T-helper 1 cell (primary cell): ENCODE data around the gene NAP1L1.
A peak's percentile ranks its signal among the peaks of the same experiment; 100 is the strongest.
"Not testable (repeated sequence)": the region's sequence is repeated elsewhere in the genome, so short reads cannot be mapped to it uniquely, and the experiment has no call there.

Experiments used
- DNase-seq, 5 donors: peaks; one replicate each; pipeline ENCODE4 v3.0.0-alpha.2; 2012 to 2020

Gene NAP1L1

DNA sequence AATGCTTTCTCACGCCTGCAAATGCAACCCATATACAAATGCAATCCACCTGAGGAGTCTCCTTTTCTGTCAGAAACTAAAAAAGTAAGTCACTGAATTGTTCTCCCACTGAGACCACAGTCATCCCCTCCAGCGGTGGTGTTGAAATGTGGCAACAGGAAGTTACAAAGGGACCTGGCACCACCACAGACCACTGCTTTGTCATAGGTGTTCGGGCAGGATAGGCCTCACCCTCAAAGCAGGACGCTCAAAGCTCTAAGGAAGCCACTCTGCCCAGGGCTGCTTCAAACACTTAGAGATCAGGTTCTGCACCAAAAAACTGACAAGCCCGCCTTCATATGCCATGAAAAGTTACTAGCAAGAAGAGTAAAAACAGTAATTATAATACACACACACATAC, 64.2 kb downstream of the NAP1L1 start:
- DNase-seq: peak; percentile 33 to 95 (median 49)

DNA sequence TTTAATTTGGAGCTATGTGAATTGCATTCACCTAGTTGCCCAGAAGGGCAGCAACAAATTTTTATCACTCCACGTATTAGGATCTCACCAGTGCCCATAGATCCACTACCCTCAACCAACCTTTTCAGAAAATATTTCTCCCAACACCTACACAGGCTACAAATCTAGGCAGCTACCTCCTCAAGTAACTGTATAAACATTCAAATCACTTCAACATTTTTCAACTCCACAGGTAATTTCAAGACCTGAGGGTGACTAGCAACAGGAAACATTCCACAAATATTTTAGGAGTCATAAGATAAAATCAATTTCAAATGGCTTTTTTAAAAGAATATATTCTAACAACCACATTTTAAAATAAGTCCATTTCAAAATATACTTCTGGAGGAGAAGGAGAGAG, 65.8 kb downstream of the NAP1L1 start:
- no peak for DNase-seq

- no peak for DNase-seq
Observed at GRCh38 chr12:76018111-76018510, 66.4 kb downstream of the NAP1L1 start.

DNA sequence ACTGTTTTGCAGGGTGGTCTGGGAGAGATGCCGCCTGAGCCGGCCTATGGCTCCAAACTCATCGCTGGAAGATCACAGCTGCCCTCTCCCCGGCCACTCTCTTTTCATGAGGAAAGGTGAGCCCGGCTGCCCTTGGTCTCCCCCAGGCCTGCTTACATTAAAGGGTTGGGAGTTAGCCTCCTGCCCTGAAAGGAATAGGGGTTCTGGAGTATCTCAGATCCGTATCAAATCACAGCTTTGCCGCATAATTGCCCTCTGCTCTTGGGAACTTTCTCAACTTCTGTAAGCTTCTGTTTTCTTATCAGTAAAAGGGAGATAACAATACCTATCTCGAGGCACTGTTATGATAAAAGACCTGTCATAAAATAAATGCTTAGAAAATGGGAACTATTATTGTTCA, 70.5 kb downstream of the NAP1L1 start:
- DNase-seq: no peak

GRCh38 chr12:76013603-76014002, 70.9 kb downstream of the NAP1L1 start:
- no peak for DNase-seq

DNA sequence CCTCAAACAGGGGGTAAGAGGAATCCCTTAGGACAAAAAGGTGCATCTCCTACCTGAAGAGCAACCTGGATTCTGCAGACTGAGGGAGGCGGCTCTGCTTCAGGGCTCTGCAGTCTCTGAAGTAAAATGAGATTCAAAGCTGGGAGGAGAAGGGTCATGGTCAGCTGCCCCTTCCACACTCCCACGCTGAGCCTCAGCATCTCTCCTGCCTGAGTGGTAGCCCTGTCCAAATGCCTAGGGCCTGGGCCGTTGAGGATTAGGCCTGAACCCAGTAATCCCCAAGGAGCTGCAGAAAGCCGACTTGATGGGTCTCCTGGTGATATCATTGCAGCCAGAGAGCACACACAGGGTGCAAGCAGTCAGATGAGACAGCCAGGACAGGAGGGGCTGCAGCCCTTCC, 71.8 kb downstream of the NAP1L1 start:
- no peak for DNase-seq

GRCh38 chr12:76010732-76011458, 73.6 kb downstream of the NAP1L1 start:
- no peak for DNase-seq

GRCh38 chr12:76008428-76008827, 76.1 kb downstream of the NAP1L1 start:
- no peak for DNase-seq

DNA sequence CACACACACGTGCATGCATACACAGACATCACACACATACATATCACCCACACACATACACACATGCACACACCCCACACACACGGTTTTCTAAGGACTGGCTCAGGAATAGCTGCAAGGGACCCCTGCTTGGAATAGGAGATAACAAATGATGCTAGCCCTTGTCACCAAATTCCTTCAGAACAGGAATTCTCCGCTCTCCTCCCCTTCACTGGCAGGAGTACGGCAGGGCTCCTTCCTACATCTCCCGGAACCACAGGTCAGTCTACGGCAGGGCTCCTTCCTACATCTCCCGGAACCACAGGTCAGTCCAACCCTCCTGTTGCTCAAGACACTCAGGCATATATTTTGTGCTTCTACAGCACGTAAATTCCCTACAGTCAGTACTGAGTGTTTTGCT, 76.8 kb downstream of the NAP1L1 start:
- no peak for DNase-seq

DNA sequence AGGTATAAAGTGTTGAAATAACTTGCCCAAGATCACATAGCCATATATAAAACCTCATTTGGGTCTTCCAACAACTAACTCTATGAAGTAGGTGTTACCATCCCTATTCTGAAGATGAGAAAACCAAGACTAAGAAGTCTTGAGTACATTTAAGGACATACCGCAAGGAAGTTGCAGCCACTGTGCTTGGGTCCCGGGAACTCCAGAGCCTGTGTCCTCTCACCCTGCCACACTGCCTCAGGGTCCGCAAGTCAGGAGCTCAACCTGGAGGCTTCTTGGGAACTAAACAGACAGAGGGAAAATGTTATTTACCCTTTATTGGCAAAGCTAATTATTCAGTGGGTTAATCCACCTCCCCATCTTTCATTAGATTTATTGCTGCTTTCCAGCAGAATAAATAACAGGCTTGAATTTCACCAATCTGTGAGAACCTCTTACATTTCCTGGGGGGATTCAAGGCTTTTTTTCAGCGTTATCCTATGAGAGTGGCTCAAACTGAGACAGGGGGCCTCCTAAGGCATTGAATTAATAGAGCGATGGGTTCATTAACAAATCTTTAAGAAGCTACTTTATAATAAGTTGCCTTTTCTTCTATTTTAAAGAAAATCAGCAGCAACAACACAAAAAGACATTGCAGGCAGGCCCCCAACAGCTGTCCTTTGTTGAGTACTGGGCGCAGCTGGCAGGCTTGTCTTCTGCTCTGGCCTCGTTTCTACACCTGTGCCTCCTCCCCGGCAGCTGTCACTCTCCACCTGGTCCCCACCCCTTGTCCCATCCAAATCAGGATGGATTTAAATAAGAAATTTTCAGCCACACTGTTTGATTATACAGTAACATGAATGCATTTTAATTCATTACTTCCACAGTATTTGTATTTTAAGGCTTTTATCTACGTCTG, 78.2 kb downstream of the NAP1L1 start:
- no peak for DNase-seq

DNA sequence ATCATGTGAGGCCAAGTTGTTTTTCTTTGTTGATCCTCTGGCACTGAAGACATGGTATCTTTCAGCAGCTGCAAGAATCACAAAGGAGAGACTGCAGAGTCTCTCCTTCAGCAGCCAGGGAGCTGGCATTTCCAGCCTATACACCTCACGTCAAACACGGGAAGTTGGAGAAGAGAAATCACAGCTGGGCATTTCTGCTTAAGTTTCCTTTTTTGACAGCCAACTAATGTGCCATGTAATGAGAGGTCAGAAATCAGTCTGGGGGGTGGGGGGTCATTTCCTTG, 81.2 kb downstream of the NAP1L1 start:
- DNase-seq: no peak

GRCh38 chr12:76002598-76003354, 81.7 kb downstream of the NAP1L1 start:
- DNase-seq: no peak

- DNase-seq: no peak
Observed at GRCh38 chr12:75998292-75999063, 86.0 kb downstream of the NAP1L1 start.

GRCh38 chr12:75997658-75998057, 86.8 kb downstream of the NAP1L1 start:
- no peak for DNase-seq

DNA sequence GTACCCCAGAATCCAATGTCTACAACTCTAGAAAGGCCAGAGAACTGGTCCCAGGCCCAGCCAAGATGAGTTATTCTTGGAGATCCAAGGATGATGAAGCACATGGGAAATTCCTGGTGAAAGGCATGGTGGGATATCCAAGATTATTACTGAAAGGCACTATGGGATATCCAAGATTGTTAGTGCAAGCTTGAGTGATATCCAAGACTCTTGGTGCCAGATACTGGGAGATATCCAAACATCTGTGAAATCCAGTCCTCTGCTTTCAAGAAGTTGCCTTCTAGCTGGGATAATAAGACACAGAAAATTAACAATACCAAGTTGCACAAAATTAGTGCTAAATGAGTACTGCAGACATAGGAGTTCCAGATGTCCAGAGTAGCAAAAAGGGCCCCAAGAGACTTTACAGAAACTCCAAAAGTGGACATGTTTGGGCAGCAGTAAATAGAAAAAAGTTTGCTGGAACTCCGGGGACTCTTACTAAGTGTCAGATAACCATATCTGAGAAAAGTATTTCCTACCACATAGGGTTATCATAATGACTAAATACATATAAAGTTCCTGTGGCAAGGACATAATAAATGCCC, 87.5 kb downstream of the NAP1L1 start:
- DNase-seq: no peak

DNA sequence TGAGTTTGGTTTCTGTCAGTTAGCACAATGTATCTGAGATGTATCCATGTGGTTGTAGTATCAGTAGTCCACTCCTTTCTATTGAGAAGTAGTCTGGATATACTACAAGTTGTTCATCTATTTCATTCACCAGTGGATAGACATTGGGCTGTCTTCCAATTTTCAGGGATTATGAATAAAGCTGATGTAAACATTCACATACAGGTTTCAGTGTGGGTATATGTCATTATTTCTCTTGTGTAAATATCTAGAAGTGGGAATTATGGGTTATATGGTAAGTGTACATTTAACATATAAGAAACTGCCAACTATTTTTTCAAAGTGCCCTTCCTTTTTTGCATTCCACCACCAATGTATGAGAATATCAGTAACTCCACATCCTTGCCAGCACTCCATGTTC, 88.8 kb downstream of the NAP1L1 start:
- DNase-seq: no peak

DNA sequence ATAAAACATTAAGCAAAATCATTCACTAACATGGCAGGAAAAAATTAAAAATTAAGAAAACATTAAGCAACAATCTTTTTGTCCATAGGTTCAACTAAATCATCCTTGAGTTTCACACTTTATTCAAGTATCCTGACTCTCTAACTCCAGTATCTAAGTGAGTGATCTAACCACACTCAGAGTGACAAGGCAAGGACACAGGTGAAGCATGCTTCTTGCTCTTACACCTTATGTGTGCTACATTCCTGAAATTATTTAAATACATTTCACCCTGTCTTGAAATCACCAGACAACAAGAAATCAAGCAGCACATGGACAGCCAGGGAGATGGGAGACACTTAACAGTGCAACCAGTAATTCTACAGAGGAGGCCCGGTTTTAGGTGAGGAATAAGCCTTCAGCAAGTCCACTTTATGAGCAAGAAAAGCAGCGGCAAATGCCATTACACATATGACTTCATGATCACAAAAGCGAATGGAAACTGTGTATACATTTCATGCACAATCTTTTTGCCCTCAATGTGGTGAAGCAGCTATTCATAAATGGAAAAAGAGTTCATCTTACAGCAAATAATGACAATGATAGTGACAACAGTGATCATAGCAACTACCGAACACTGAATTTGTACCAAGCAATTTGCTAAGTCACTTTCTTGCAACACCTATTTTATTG, 90.3 kb downstream of the NAP1L1 start:
- peak in 1 of 5 donors; percentile 40 for DNase-seq

DNA sequence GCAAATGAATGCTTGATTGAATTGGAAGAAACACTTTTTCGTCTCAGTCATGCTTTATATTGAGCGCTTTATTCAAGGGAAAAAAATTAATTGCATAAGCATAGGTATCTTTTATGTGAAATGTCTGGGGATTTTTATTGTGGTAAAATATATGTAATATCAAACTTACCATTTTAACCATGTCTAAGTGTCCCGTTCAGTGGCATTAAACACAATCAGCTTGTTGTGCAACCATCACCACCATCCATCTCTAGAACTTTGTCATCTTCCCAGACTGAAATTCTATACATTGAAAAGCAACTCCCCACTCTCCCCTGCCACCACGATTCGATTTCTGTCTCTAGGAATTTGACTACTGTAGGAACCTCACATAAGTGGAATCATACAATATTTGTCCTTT, 92.7 kb downstream of the NAP1L1 start:
- DNase-seq: no peak

- DNase-seq: no peak
Observed at GRCh38 chr12:75990189-75990912, 94.1 kb downstream of the NAP1L1 start.

GRCh38 chr12:75987709-75988108, 96.8 kb downstream of the NAP1L1 start:
- not testable (repeated sequence) for DNase-seq
